Mesenchymal stem cell (in vitro differentiated cells and primary cell): ENCODE data around the gene CNGB1.

ENCODE experiments used
- DNase-seq: peaks from one replicate; pipeline ENCODE4 v3.0.0-alpha.2; 2013
- H2AFZ ChIP-seq: one replicate; pipeline ENCODE4 v1.6.1; 2013; ENCODE audit warnings: low read depth, mild to moderate bottlenecking, control low read depth, inconsistent platforms, low read length, moderate library complexity
- H2AK5ac ChIP-seq: 2 replicates; pipeline ENCODE4 v1.6.1; 2013; ENCODE audit warnings: low read length, moderate library complexity, mild to moderate bottlenecking, inconsistent platforms; ENCODE audit not compliant: severe bottlenecking
- H2BK120ac ChIP-seq: one replicate; pipeline ENCODE4 v1.6.1; 2013; ENCODE audit warnings: low read depth, mild to moderate bottlenecking, inconsistent platforms, low read length, moderate library complexity
- H2BK12ac ChIP-seq, 2 experiments: one replicate each; pipeline ENCODE4 v1.6.1; 2013; ENCODE audit warnings: inconsistent platforms in 2 of 2, low read length in 2 of 2, mild to moderate bottlenecking in 2 of 2, moderate library complexity in 2 of 2, control low read depth in 1 of 2
- H2BK15ac ChIP-seq: one replicate; pipeline ENCODE4 v1.6.1; 2013; ENCODE audit warnings: mild to moderate bottlenecking, low read depth, inconsistent platforms; ENCODE audit not compliant: poor library complexity, severe bottlenecking
- H2BK5ac ChIP-seq: 2 replicates; pipeline ENCODE4 v1.6.1; 2013; ENCODE audit warnings: low read depth, mild to moderate bottlenecking, low read length, control low read depth, inconsistent platforms; ENCODE audit not compliant: poor library complexity, severe bottlenecking
- H3K14ac ChIP-seq, 2 experiments: one replicate each; pipeline ENCODE4 v1.6.1; 2013; ENCODE audit warnings: inconsistent platforms in 2 of 2, low read length in 2 of 2, control low read depth in 1 of 2, mild to moderate bottlenecking in 1 of 2, moderate library complexity in 1 of 2
- H3K18ac ChIP-seq, 2 experiments: one replicate each; pipeline ENCODE4 v1.6.1; 2013; ENCODE audit warnings: inconsistent platforms in 2 of 2, low read length in 2 of 2, control low read depth in 1 of 2, low read depth in 1 of 2, mild to moderate bottlenecking in 1 of 2
- H3K23ac ChIP-seq, 2 experiments: one replicate each; pipeline ENCODE4 v1.6.1; 2013; ENCODE audit warnings: inconsistent platforms in 2 of 2, low read length in 2 of 2, mild to moderate bottlenecking in 2 of 2, moderate library complexity in 2 of 2, control low read depth in 1 of 2
- H3K27ac ChIP-seq: 2 replicates; pipeline ENCODE4 v1.5.1; 2013; ENCODE audit warnings: mild to moderate bottlenecking, moderate library complexity, low read length, control low read depth, inconsistent platforms; ENCODE audit not compliant: poor library complexity, severe bottlenecking
- H3K27me3 ChIP-seq, 2 experiments: 2 replicates each; pipeline versions ENCODE4 v1.6.1 to v1.7.0; 2013; ENCODE audit warnings: low read length in 2 of 2, mild to moderate bottlenecking in 2 of 2, moderate library complexity in 2 of 2, control low read depth in 1 of 2, inconsistent platforms in 1 of 2; ENCODE audit not compliant: control insufficient read depth in 1 of 2, insufficient read depth in 1 of 2
- H3K36me3 ChIP-seq, 2 experiments: 2 replicates each; pipeline versions ENCODE4 v1.6.1 to v1.7.0; 2013; ENCODE audit warnings: low read length in 2 of 2, control low read depth in 1 of 2, inconsistent platforms in 1 of 2, low read depth in 1 of 2, mild to moderate bottlenecking in 1 of 2; ENCODE audit not compliant: insufficient read depth in 2 of 2, control insufficient read depth in 1 of 2
- H3K4ac ChIP-seq, 2 experiments: one replicate each; pipeline ENCODE4 v1.6.1; 2013; ENCODE audit warnings: inconsistent platforms in 2 of 2, low read length in 2 of 2, mild to moderate bottlenecking in 2 of 2, moderate library complexity in 2 of 2, control low read depth in 1 of 2, low read depth in 1 of 2
- H3K4me1 ChIP-seq: 2 replicates; pipeline ENCODE4 v1.6.1; 2013; ENCODE audit warnings: low read depth, low read length, control low read depth; ENCODE audit not compliant: control insufficient read depth, insufficient read depth
- H3K4me2 ChIP-seq: 2 replicates; pipeline ENCODE4 v1.6.1; 2013; ENCODE audit warnings: low read length, mild to moderate bottlenecking, inconsistent platforms; ENCODE audit not compliant: poor library complexity, severe bottlenecking
- H3K4me3 ChIP-seq, 2 experiments: 2 replicates each; pipeline versions ENCODE4 v1.5.1 to v1.7.0; 2013; ENCODE audit warnings: low read length in 2 of 2, mild to moderate bottlenecking in 2 of 2, control low read depth in 1 of 2, low read depth in 1 of 2; ENCODE audit not compliant: insufficient read depth in 1 of 2
- H3K79me1 ChIP-seq: replicated peaks from 2 replicates; pipeline ENCODE4 v1.6.1; 2013; ENCODE audit warnings: mild to moderate bottlenecking, control low read depth, low read length, inconsistent platforms; ENCODE audit not compliant: poor library complexity, severe bottlenecking
- H3K9ac ChIP-seq: 2 replicates; pipeline ENCODE4 v1.7.0; 2013; ENCODE audit warnings: mild to moderate bottlenecking, low read length, moderate library complexity
- H3K9me3 ChIP-seq: 2 replicates; pipeline ENCODE4 v1.7.0; 2013; ENCODE audit warnings: mild to moderate bottlenecking, low read length; ENCODE audit not compliant: control insufficient read depth
- H4K8ac ChIP-seq: one replicate; pipeline ENCODE4 v1.6.1; 2013; ENCODE audit warnings: inconsistent platforms, mild to moderate bottlenecking, low read length, moderate library complexity
- H4K91ac ChIP-seq: one replicate; pipeline ENCODE4 v1.6.1; 2013; ENCODE audit warnings: mild to moderate bottlenecking, low read length, inconsistent platforms
- WGBS: methylation state at CpG from one replicate; pipeline ENCODE4 v1.1.7; 2013; ENCODE audit warnings: mixed read lengths; 5-methylcytosine and 5-hydroxymethylcytosine counted together

Gene CNGB1

GRCh38 chr16:57985204-57986181 is 14.6 kb upstream of the CNGB1 start:
- peaks cover 27 to 82% of the 10 kb centered on the region in 2 experiments for H3K27me3 ChIP-seq
- no peak overlapping the region for H3K9ac ChIP-seq
- peak overlapping the region; percentile 49 for H3K4me2 ChIP-seq
- H2AK5ac ChIP-seq: no peak overlapping the region
- peak overlapping the region; percentile 73 for H2BK15ac ChIP-seq
- peak overlapping the region in 1 of 2 experiments; percentile 48 for H3K18ac ChIP-seq
- H3K9me3 ChIP-seq: no peaks in the 10 kb centered on the region
- no peak overlapping the region for H3K27ac ChIP-seq
- no peaks in the 10 kb centered on the region for H3K79me1 ChIP-seq
- H3K14ac ChIP-seq: no peak overlapping the region
- H2BK5ac ChIP-seq: no peak overlapping the region
- no peak overlapping the region for H4K8ac ChIP-seq
- H3K4ac ChIP-seq: no peak overlapping the region
- 6% methylated on average over 30 of the region's 62 CpGs for WGBS
- no peaks in the 10 kb centered on the region for H3K36me3 ChIP-seq
- H4K91ac ChIP-seq: no peak overlapping the region
- H3K4me3 ChIP-seq: peak overlapping the region in 1 of 2 experiments; percentile 56
- H3K4me1 ChIP-seq: peaks cover 17% of the 10 kb centered on the region
- H2AFZ ChIP-seq: no peak overlapping the region
- H2BK12ac ChIP-seq: no peak overlapping the region
- DNase-seq: peak; percentile 13
- peak overlapping the region in 1 of 2 experiments; percentile 46 for H3K23ac ChIP-seq
- H2BK120ac ChIP-seq: no peak overlapping the region

GRCh38 chr16:57984443-57985203 is 13.7 kb upstream of the CNGB1 start:
- DNase-seq: peak; percentile 75
- Histone ChIP-seq H3K23ac (peak overlapping the region in 1 of 2 experiments; percentile 86), H2AK5ac (no peak overlapping the region), H3K9me3 (no peaks in the 10 kb centered on the region), H3K4me3 (peak overlapping the region; percentile 56 to 58), H3K27ac (no peak overlapping the region), H3K4ac (no peak overlapping the region), H3K27me3 (peaks cover 27 to 85% of the 10 kb centered on the region in 2 experiments), H4K91ac (no peak overlapping the region), H3K18ac (peak overlapping the region in 1 of 2 experiments; percentile 48), H3K4me1 (peaks cover 17% of the 10 kb centered on the region), H3K36me3 (no peaks in the 10 kb centered on the region), H2AFZ (peak overlapping the region; percentile 84), H2BK15ac (peak overlapping the region; percentile 73), H3K4me2 (peak overlapping the region; percentile 49), H2BK12ac (no peak overlapping the region), H2BK120ac (no peak overlapping the region), H3K14ac (no peak overlapping the region), H2BK5ac (no peak overlapping the region), H3K79me1 (no peaks in the 10 kb centered on the region), H3K9ac (no peak overlapping the region), H4K8ac (peak overlapping the region; percentile 45)
- 9% methylated on average over 58 of the region's 64 CpGs for WGBS

GRCh38 chr16:57982385-57982784 is 11.5 kb upstream of the CNGB1 start:
- peaks cover 21 to 88% of the 10 kb centered on the region in 2 experiments for H3K27me3 ChIP-seq
- H3K4ac ChIP-seq: no peak overlapping the region
- DNase-seq: no peak
- no peak overlapping the region for H4K8ac ChIP-seq
- no peak overlapping the region for H3K14ac ChIP-seq
- H2AK5ac ChIP-seq: no peak overlapping the region
- no peaks in the 10 kb centered on the region for H3K36me3 ChIP-seq
- H2BK15ac ChIP-seq: no peak overlapping the region
- no peak overlapping the region for H3K18ac ChIP-seq
- no peak overlapping the region for H3K4me2 ChIP-seq
- H3K79me1 ChIP-seq: no peaks in the 10 kb centered on the region
- H2AFZ ChIP-seq: no peak overlapping the region
- H3K23ac ChIP-seq: no peak overlapping the region
- H3K9me3 ChIP-seq: no peaks in the 10 kb centered on the region
- WGBS: 86% methylated on average over 5 of the region's 5 CpGs
- H3K9ac ChIP-seq: no peak overlapping the region
- H2BK120ac ChIP-seq: no peak overlapping the region
- H3K4me1 ChIP-seq: peaks cover 14% of the 10 kb centered on the region
- no peak overlapping the region for H2BK5ac ChIP-seq
- H3K27ac ChIP-seq: no peak overlapping the region
- H4K91ac ChIP-seq: no peak overlapping the region
- no peak overlapping the region for H3K4me3 ChIP-seq
- H2BK12ac ChIP-seq: no peak overlapping the region

DNA sequence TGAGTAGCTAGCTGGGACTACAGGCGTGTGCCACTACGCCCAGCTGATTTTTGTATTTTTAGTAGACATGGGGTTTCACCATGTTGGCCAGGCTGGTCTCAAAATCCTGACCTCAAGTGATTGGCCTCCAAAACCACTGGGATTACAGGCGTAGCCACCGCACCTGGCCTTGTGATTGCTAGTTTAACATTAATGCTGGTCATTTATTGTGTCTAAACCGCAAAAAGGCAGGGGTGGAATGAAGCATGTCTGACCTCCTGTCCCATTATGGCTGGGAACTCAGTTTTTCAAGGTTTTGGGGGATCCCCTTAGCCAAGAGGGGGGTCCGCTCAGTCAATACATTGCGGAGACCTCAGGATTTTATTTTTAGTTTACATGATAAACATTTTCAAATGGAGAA is 10.7 kb upstream of the CNGB1 start:
- no peak overlapping the region for H3K14ac ChIP-seq
- no peak overlapping the region for H2BK15ac ChIP-seq
- no peak overlapping the region for H2BK12ac ChIP-seq
- H2AK5ac ChIP-seq: no peak overlapping the region
- H3K4me3 ChIP-seq: no peak overlapping the region
- H3K23ac ChIP-seq: no peak overlapping the region
- no peak overlapping the region for H3K4me2 ChIP-seq
- H3K9ac ChIP-seq: no peak overlapping the region
- no peak overlapping the region for H3K18ac ChIP-seq
- H2BK5ac ChIP-seq: no peak overlapping the region
- H4K91ac ChIP-seq: no peak overlapping the region
- H3K4me1 ChIP-seq: peaks cover 14% of the 10 kb centered on the region
- no peaks in the 10 kb centered on the region for H3K9me3 ChIP-seq
- DNase-seq: no peak
- H3K4ac ChIP-seq: no peak overlapping the region
- 90% methylated on average over 6 of the region's 7 CpGs for WGBS
- H3K36me3 ChIP-seq: no peaks in the 10 kb centered on the region
- H2BK120ac ChIP-seq: no peak overlapping the region
- H3K79me1 ChIP-seq: no peaks in the 10 kb centered on the region
- no peak overlapping the region for H2AFZ ChIP-seq
- peaks cover 15 to 88% of the 10 kb centered on the region in 2 experiments for H3K27me3 ChIP-seq
- no peak overlapping the region for H3K27ac ChIP-seq
- no peak overlapping the region for H4K8ac ChIP-seq
